Panc1 (cell line): ENCODE measurements around the gene TMEM138. TPM values are rescaled to one million over a fixed set of nuclear protein-coding genes. Genes with fewer than 3 reads are reported as not detected.

Source experiments
- ATAC-seq: fragments of 200-7000 bp; cut with Tn5 transposase; 2 replicates; pipeline ENCODE4 v1.9.1; 2020; ENCODE audit warnings: mild to moderate bottlenecking, moderate library complexity
- BruUV-seq: library from RNA; stranded (reverse); fragments of 400-500 nt; replicated peaks from 2 replicates; lab custom pipeline; 2021; lab: Mats Ljungman, UMichigan
- CTCF ChIA-PET: fragments of 300-600 bp; sonication (Branson Sonifier 250); formaldehyde crosslinking; loops from one replicate; lab custom pipeline; 2022; ENCODE audit warnings: antibody characterized with exemption; lab: Charles Lee
- POLR2A ChIA-PET: fragments of 300-600 bp; sonication (Branson Sonifier 250); formaldehyde crosslinking; loops from one replicate; lab custom pipeline; 2022; ENCODE audit warnings: antibody characterized with exemption; lab: Charles Lee
- DNase-seq: peaks from one replicate; pipeline ENCODE4 v3.0.0-alpha.2; 2010; ENCODE audit warnings: low read depth, low spot score
- H3K27ac ChIP-seq: 2 replicates; pipeline ENCODE4 v1.5.1; 2011; ENCODE audit warnings: mild to moderate bottlenecking, low read length, inconsistent platforms
- H3K27me3 ChIP-seq: fragments of 200-500 bp; sonication (Bioruptor generic); 2 replicates; pipeline ENCODE4 v1.6.0; 2014; ENCODE audit warnings: low read length, inconsistent platforms; ENCODE audit not compliant: control insufficient read depth, insufficient read depth
- H3K36me3 ChIP-seq: fragments of 200-500 bp; sonication (Bioruptor generic); 2 replicates; pipeline ENCODE4 v1.5.1; 2014; ENCODE audit warnings: inconsistent platforms, mild to moderate bottlenecking, low read length, moderate library complexity; ENCODE audit not compliant: control insufficient read depth, insufficient read depth
- H3K4me1 ChIP-seq: 2 replicates; pipeline ENCODE4 v1.5.1; 2011; ENCODE audit warnings: inconsistent platforms, mild to moderate bottlenecking, low read length, moderate library complexity; ENCODE audit not compliant: control insufficient read depth, insufficient read depth
- H3K4me3 ChIP-seq, 2 experiments: 2 replicates each; pipeline ENCODE4 v1.5.1; 2011 to 2012; ENCODE audit warnings: low read depth in 2 of 2, low read length in 2 of 2, mild to moderate bottlenecking in 2 of 2, inconsistent platforms in 1 of 2, moderate library complexity in 1 of 2
- H3K9me3 ChIP-seq: fragments of 200-500 bp; sonication (Bioruptor generic); 2 replicates; pipeline ENCODE4 v1.5.1; 2014; ENCODE audit warnings: low read depth, mild to moderate bottlenecking, inconsistent platforms, low read length, moderate library complexity; ENCODE audit not compliant: control insufficient read depth, insufficient read depth
- CTCF ChIP-seq: fragments of 450-650 bp; IDR thresholded peaks from 2 replicates; pipeline ENCODE4 v1.5.1; 2017; ENCODE audit warnings: mild to moderate bottlenecking
- POLR2AphosphoS5 ChIP-seq: IDR thresholded peaks from 2 replicates; pipeline ENCODE4 v1.6.1; 2012; ENCODE audit warnings: mild to moderate bottlenecking, low read depth, low read length, moderate library complexity
- REST ChIP-seq, 2 experiments: IDR thresholded peaks; 2 replicates each; pipeline ENCODE4 v1.6.1; 2011 to 2012; ENCODE audit warnings: low read depth in 2 of 2, control low read depth in 1 of 2, low read length in 1 of 2, mild to moderate bottlenecking in 1 of 2, moderate library complexity in 1 of 2; ENCODE audit not compliant: insufficient read depth in 1 of 2
- SIN3A ChIP-seq: IDR thresholded peaks from 2 replicates; pipeline ENCODE4 v1.6.1; 2012; ENCODE audit warnings: low read depth, mild to moderate bottlenecking, low read length, moderate library complexity, borderline replicate concordance; ENCODE audit not compliant: insufficient read depth
- TCF7L2 ChIP-seq: IDR thresholded peaks from 2 replicates; pipeline ENCODE4 v1.6.1; 2011; ENCODE audit warnings: mild to moderate bottlenecking, low read depth, low read length, inconsistent platforms
- in situ Hi-C: cut with HindIII; loops from 2 replicates; pipeline ENCODE4 v1.10.0; 2016; ENCODE audit warnings: low sequenced_read_pairs, low pct_unique_long_range_greater_than_20kb
- intact Hi-C: fragments of 100-400 bp; cut with micrococcal nuclease; formaldehyde crosslinking; loops from one replicate; pipeline ENCODE4 v1.10.0; 2022; ENCODE audit not compliant: unreplicated experiment
- total RNA-seq: library from RNA; stranded (reverse); gene quantifications from one replicate; pipeline ENCODE4 v1.2.1, GENCODE V29; 2021; ENCODE audit not compliant: unreplicated experiment

TMEM138 gene
- total RNA-seq, 1 experiment from 2014 or later = 86.6 TPM

- POLR2A ChIA-PET = no interaction called here
- H3K4me3 ChIP-seq = no peak overlapping the region
- no peak for DNase-seq
- CTCF ChIA-PET = no interaction called here
- no peak for TF ChIP-seq TCF7L2
- TF ChIP-seq SIN3A = no peak
- TF ChIP-seq CTCF = no peak
- TF ChIP-seq POLR2AphosphoS5 = no peak
- TF ChIP-seq REST (IDR thresholded peaks at IDR 0.05; ENCODE audit: insufficient read depth in 1 of 2, low read depth in 2 of 2, low read length in 1 of 2) = no peak
- ATAC-seq = no peak
- peaks cover 34% of the 10 kb centered on the region for H3K36me3 ChIP-seq
- in situ Hi-C loops (no loop called here), intact Hi-C loops (no loop called here)
- no peak overlapping the region for H3K27ac ChIP-seq
- TSS peak; percentile 50 for BruUV-seq
- H3K4me1 ChIP-seq = no peaks in the 10 kb centered on the region
- no peaks in the 10 kb centered on the region for H3K9me3 ChIP-seq
- H3K27me3 ChIP-seq = no peaks in the 10 kb centered on the region
Observed at GRCh38 chr11:61404103-61404502, 41.9 kb downstream of the TMEM138 start.

DNA sequence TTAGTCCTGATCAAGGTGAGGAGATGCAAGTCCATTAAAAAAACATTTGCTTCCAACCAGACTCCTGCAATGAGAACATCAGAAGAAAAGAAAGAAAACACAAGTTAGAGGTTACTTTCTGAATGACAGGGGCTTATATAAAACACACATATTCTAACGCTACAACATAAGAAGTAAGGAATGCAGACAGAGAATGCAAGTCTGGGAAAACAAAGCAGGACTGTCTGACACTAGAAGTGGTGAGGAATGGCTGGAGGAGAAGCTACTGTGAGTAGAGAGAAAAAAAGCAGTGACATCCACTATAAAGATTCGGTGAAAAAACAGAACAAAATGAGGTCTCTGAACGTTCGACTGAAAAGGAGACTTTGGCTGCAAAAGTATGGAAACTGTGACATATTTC, 42.5 kb downstream of the TMEM138 start:
- no peak overlapping the region for H3K4me3 ChIP-seq
- CTCF ChIA-PET = no interaction called here
- intact Hi-C loops = no loop called here

More for the DNA sequence above, 42.5 kb downstream of the TMEM138 start:
- no TSS peak for BruUV-seq
- in situ Hi-C loops = no loop called here
- Histone ChIP-seq H3K36me3 (peaks cover 34% of the 10 kb centered on the region), H3K4me1 (no peaks in the 10 kb centered on the region), H3K27ac (no peak overlapping the region), H3K9me3 (no peaks in the 10 kb centered on the region), H3K27me3 (no peaks in the 10 kb centered on the region)
- DNase-seq (no peak), ATAC-seq (no peak)
- POLR2A ChIA-PET = no interaction called here
- TF ChIP-seq POLR2AphosphoS5 (no peak), SIN3A (no peak), TCF7L2 (no peak), REST (IDR thresholded peaks at IDR 0.05; ENCODE audit: insufficient read depth in 1 of 2, low read depth in 2 of 2, low read length in 1 of 2) (no peak), CTCF (no peak)
